Stomach (tissue), 9 donors: ENCODE results near the gene PKIG. TPM values are rescaled to one million over a fixed set of nuclear protein-coding genes. Genes with fewer than 3 reads are reported as not detected.

Source experiments
- DNase-seq, 2 donors: peaks; one replicate each; pipeline versions ENCODE4 v3.0.0 to v3.0.0-alpha.2; 2013 to 2019
- H3K27ac ChIP-seq, 5 donors: fragments of 200-600 bp in 4 of 5; sonication (generic) in 4 of 5; one replicate each; pipeline ENCODE4 v1.5.1; 2013 to 2019; ENCODE audit warnings: mild to moderate bottlenecking in 1 of 5, moderate library complexity in 1 of 5
- H3K27me3 ChIP-seq, 3 donors: fragments of 200-600 bp; sonication (generic); one replicate each; pipeline ENCODE4 v1.5.1; 2017 to 2019; ENCODE audit warnings: mixed run types in 1 of 3
- H3K36me3 ChIP-seq, 4 donors: fragments of 200-600 bp; sonication (generic); 1 replicate in 3 of 4; 2 replicates in 1 of 4; pipeline ENCODE4 v1.5.1; 2016 to 2019
- H3K4me1 ChIP-seq, 4 donors: fragments of 200-600 bp; sonication (generic); one replicate each; pipeline ENCODE4 v1.5.1; 2016 to 2019
- H3K4me3 ChIP-seq, 4 donors: fragments of 200-600 bp; sonication (generic) in 3 of 4; one replicate each; pipeline ENCODE4 v1.5.1; 2016 to 2019; ENCODE audit warnings: mild to moderate bottlenecking in 1 of 4
- H3K9me3 ChIP-seq, 4 donors: fragments of 200-600 bp; sonication (generic); one replicate each; pipeline ENCODE4 v1.5.1; 2016 to 2019
- CTCF ChIP-seq, 7 experiments: fragments of 450-650 bp in 4 of 7; fragments of 200-600 bp in 3 of 7; sonication (generic) in 3 of 7; IDR thresholded peaks; one replicate each; pipeline ENCODE4 v1.5.1; 2016 to 2019; ENCODE audit warnings: antibody characterized with exemption in 7 of 7, control low read depth in 2 of 7, mild to moderate bottlenecking in 1 of 7
- EP300 ChIP-seq: sonication (generic); formaldehyde crosslinking; IDR thresholded peaks from one replicate; pipeline ENCODE4 v1.6.1; 2017; ENCODE audit warnings: antibody characterized with exemption
- POLR2A ChIP-seq, 4 donors: fragments of 450-650 bp; IDR thresholded peaks; one replicate each; pipeline ENCODE4 v1.6.1; 2016; ENCODE audit warnings: antibody characterized with exemption in 4 of 4, control low read depth in 2 of 4, mild to moderate bottlenecking in 1 of 4, moderate library complexity in 1 of 4
- POLR2AphosphoS5 ChIP-seq, 3 donors: sonication (generic); formaldehyde crosslinking; IDR thresholded peaks; one replicate each; pipeline ENCODE4 v1.6.1; 2016; ENCODE audit warnings: antibody characterized with exemption in 3 of 3
- WGBS, 5 donors: extraction: QIAGEN DNeasy Blood & Tissue Kit in 3 of 5; methylation state at CpG; one replicate each; pipeline versions ENCODE4 v1.1.5 to v1.1.7; 2013 to 2018; 5-methylcytosine and 5-hydroxymethylcytosine counted together
- intact Hi-C: fragments of 100-400 bp; cut with DNase I; formaldehyde crosslinking; loops from one replicate; pipeline ENCODE4 v1.15.1; 2023; ENCODE audit warnings: low total_unique reads
- polyA plus RNA-seq, 3 donors: library from polyadenylated mRNA; stranded (reverse); fragments of 200-250 nt; gene quantifications; one replicate each; pipeline ENCODE4 v1.2.3, GENCODE V29; 2013
- total RNA-seq, 5 donors: library from RNA; depleted of rRNA; stranded (reverse); fragments of >200 nt; gene quantifications; one replicate each; pipeline versions ENCODE4 v1.1.0 to v1.2.3, GENCODE V29; 2014 to 2016
- donor health status: healthy with polysubstance abuse.
- donor health status: Bipolar disorder and iron deficiency.
- donor health status: healthy.

Gene PKIG
- total and polyA plus RNA-seq, 8 donors = 17.4 to 124 (median 56.4) TPM

- H3K4me3 ChIP-seq = no peak overlapping the region
- no peaks in the 10 kb centered on the region for H3K36me3 ChIP-seq
- H3K4me1 ChIP-seq = peaks cover 0 to 7% (median 0%) of the 10 kb centered on the region in 4 donors
- 92 to 97% (median 95%) methylated on average over 2 of the region's 2 CpGs for WGBS, 5 donors
- intact Hi-C loops = no loop called here
- H3K27ac ChIP-seq = no peak overlapping the region
- TF ChIP-seq EP300 (no peak), POLR2AphosphoS5 (IDR thresholded peaks at IDR 0.05) (no peak), CTCF (IDR thresholded peaks at IDR 0.05) (no peak), POLR2A (IDR thresholded peaks at IDR 0.05) (no peak)
- no peaks in the 10 kb centered on the region for H3K9me3 ChIP-seq
- DNase-seq = no peak
- peaks cover 0 to 6% (median 0%) of the 10 kb centered on the region in 3 donors for H3K27me3 ChIP-seq
Measured at GRCh38 chr20:44659931-44660330, 77.6 kb downstream of the PKIG start.

- Histone ChIP-seq H3K4me3 (no peak overlapping the region), H3K4me1 (peaks cover 0 to 7% (median 0%) of the 10 kb centered on the region in 4 donors), H3K9me3 (no peaks in the 10 kb centered on the region), H3K36me3 (no peaks in the 10 kb centered on the region), H3K27ac (no peak overlapping the region), H3K27me3 (peaks cover 0 to 6% (median 0%) of the 10 kb centered on the region in 3 donors)
- 74 to 85% (median 84%) methylated on average over 5 of the region's 5 CpGs for WGBS, 5 donors
- intact Hi-C loops = no loop called here
- DNase-seq = no peak
- TF ChIP-seq POLR2A (IDR thresholded peaks at IDR 0.05) (no peak), EP300 (no peak), CTCF (IDR thresholded peaks at IDR 0.05) (no peak), POLR2AphosphoS5 (IDR thresholded peaks at IDR 0.05) (no peak)
Measured at GRCh38 chr20:44660581-44660980, 78.2 kb downstream of the PKIG start.

- TF ChIP-seq POLR2AphosphoS5 (IDR thresholded peaks at IDR 0.05) = no peak
- no peak for TF ChIP-seq CTCF (IDR thresholded peaks at IDR 0.05)
- TF ChIP-seq EP300 = no peak
- TF ChIP-seq POLR2A (IDR thresholded peaks at IDR 0.05) = no peak
- H3K36me3 ChIP-seq = no peaks in the 10 kb centered on the region
- H3K9me3 ChIP-seq = no peaks in the 10 kb centered on the region
- H3K27me3 ChIP-seq = peaks cover 0 to 6% (median 0%) of the 10 kb centered on the region in 3 donors
- no peak for DNase-seq
- intact Hi-C loops = no loop called here
- no peak overlapping the region for H3K27ac ChIP-seq
- WGBS, 5 donors = 56 to 83% (median 77%) methylated on average over 2 to 3 of the region's 3 CpGs
- no peak overlapping the region for H3K4me3 ChIP-seq
- no peaks in the 10 kb centered on the region for H3K4me1 ChIP-seq
Measured at GRCh38 chr20:44662261-44662660, 79.9 kb downstream of the PKIG start.

- H3K27ac ChIP-seq = no peak overlapping the region
- no peak for DNase-seq
- peaks cover 0 to 6% (median 0%) of the 10 kb centered on the region in 3 donors for H3K27me3 ChIP-seq
- TF ChIP-seq CTCF (IDR thresholded peaks at IDR 0.05) (no peak), POLR2AphosphoS5 (IDR thresholded peaks at IDR 0.05) (no peak), EP300 (no peak), POLR2A (IDR thresholded peaks at IDR 0.05) (no peak)
- intact Hi-C loops = no loop called here
- H3K9me3 ChIP-seq = no peaks in the 10 kb centered on the region
- no peaks in the 10 kb centered on the region for H3K36me3 ChIP-seq
- H3K4me3 ChIP-seq = no peak overlapping the region
- no peaks in the 10 kb centered on the region for H3K4me1 ChIP-seq
- 53 to 71% (median 61%) methylated on average over 3 of the region's 3 CpGs for WGBS, 5 donors
Measured at GRCh38 chr20:44664131-44664530, 81.8 kb downstream of the PKIG start.
